CD14-positive monocyte (primary cell): ENCODE data around the gene NPR3. TPM values are rescaled to one million over a fixed set of nuclear protein-coding genes. Genes with fewer than 3 reads are reported as not detected.

Experiments used
- DNase-seq, 3 donors: peaks; one replicate each; pipeline ENCODE4 v3.0.0-alpha.2; 2011 to 2022
- H2AFZ ChIP-seq: 2 replicates; pipeline ENCODE4 v1.6.0; 2012; ENCODE audit warnings: mild to moderate bottlenecking, low read depth, low read length, inconsistent platforms; ENCODE audit not compliant: insufficient read depth, poor library complexity, severe bottlenecking
- H3K27ac ChIP-seq, 2 donors: 1 replicate in 1 of 2; 2 replicates in 1 of 2; pipeline ENCODE4 v1.5.1; 2012 to 2013; ENCODE audit warnings: low read length in 2 of 2, control low read depth in 1 of 2, inconsistent platforms in 1 of 2, low read depth in 1 of 2, mild to moderate bottlenecking in 1 of 2
- H3K27me3 ChIP-seq, 2 donors: one replicate each; pipeline versions ENCODE4 v1.6.0 to v1.6.1; 2011 to 2013; ENCODE audit warnings: low read length in 2 of 2; ENCODE audit not compliant: control insufficient read depth in 2 of 2, insufficient read depth in 2 of 2
- H3K36me3 ChIP-seq, 2 donors: replicated peaks in 1 of 2; 1 replicate in 1 of 2; 2 replicates in 1 of 2; pipeline versions ENCODE4 v1.5.1 to v1.6.1; 2012 to 2013; ENCODE audit warnings: low read length in 2 of 2, control low read depth in 1 of 2, inconsistent platforms in 1 of 2, mild to moderate bottlenecking in 1 of 2; ENCODE audit not compliant: insufficient read depth in 2 of 2, control insufficient read depth in 1 of 2
- H3K4me1 ChIP-seq, 2 donors: 1 replicate in 1 of 2; 2 replicates in 1 of 2; pipeline versions ENCODE4 v1.5.1 to v1.6.1; 2012 to 2013; ENCODE audit warnings: low read length in 2 of 2, control low read depth in 1 of 2, inconsistent platforms in 1 of 2, mild to moderate bottlenecking in 1 of 2, moderate library complexity in 1 of 2; ENCODE audit not compliant: insufficient read depth in 2 of 2, control insufficient read depth in 1 of 2
- H3K4me2 ChIP-seq: replicated peaks from 2 replicates; pipeline ENCODE3; 2012; ENCODE audit warnings: low read length, moderate library complexity, mild to moderate bottlenecking; ENCODE audit not compliant: poor library complexity, severe bottlenecking; ENCODE audit errors: extremely low read depth
- H3K4me3 ChIP-seq, 3 experiments: fragments of 200-600 bp in 1 of 3; sonication (generic) in 1 of 3; replicated peaks in 1 of 3; 1 replicate in 2 of 3; 2 replicates in 1 of 3; pipeline ENCODE4 v1.5.1; 2011 to 2013; ENCODE audit warnings: low read length in 3 of 3, mild to moderate bottlenecking in 3 of 3, control low read depth in 2 of 3, low read depth in 2 of 3, inconsistent platforms in 1 of 3, moderate library complexity in 1 of 3
- H3K79me2 ChIP-seq: 2 replicates; pipeline ENCODE4 v1.6.0; 2012; ENCODE audit warnings: mild to moderate bottlenecking, control low read depth, inconsistent platforms, low read length, moderate library complexity; ENCODE audit not compliant: insufficient read depth
- H3K9ac ChIP-seq: 2 replicates; pipeline ENCODE4 v1.6.0; 2017; ENCODE audit warnings: low read length, mild to moderate bottlenecking; ENCODE audit not compliant: insufficient read depth, poor library complexity, severe bottlenecking
- H3K9me3 ChIP-seq, 2 donors: replicated peaks in 1 of 2; 1 replicate in 1 of 2; 2 replicates in 1 of 2; pipeline versions ENCODE4 v1.5.1 to v1.6.1; 2012 to 2013; ENCODE audit warnings: low read length in 2 of 2, control low read depth in 1 of 2; ENCODE audit not compliant: control insufficient read depth in 1 of 2, insufficient read depth in 1 of 2
- H4K20me1 ChIP-seq: 2 replicates; pipeline ENCODE4 v1.6.0; 2012; ENCODE audit warnings: mild to moderate bottlenecking, low read length, control low read depth, moderate library complexity; ENCODE audit not compliant: insufficient read depth
- H3K27ac Mint-ChIP-seq, 7 donors: one replicate each; pipeline ENCODE4 v1.8.0; 2020; ENCODE audit warnings: mild to moderate bottlenecking in 7 of 7, mixed read lengths in 7 of 7, moderate library complexity in 6 of 7, inconsistent platforms in 2 of 7
- H3K27me3 Mint-ChIP-seq, 3 donors: one replicate each; pipeline ENCODE4 v1.8.0; 2021 to 2022; ENCODE audit warnings: low read depth in 3 of 3, mild to moderate bottlenecking in 3 of 3, mixed read lengths in 3 of 3, moderate library complexity in 3 of 3, inconsistent platforms in 1 of 3
- H3K36me3 Mint-ChIP-seq, 2 donors: one replicate each; pipeline ENCODE4 v1.8.0; 2020; ENCODE audit warnings: mixed read lengths in 2 of 2, inconsistent platforms in 1 of 2, mild to moderate bottlenecking in 1 of 2
- H3K4me1 Mint-ChIP-seq: one replicate; pipeline ENCODE4 v1.8.0; 2020; ENCODE audit warnings: mild to moderate bottlenecking, mixed read lengths
- H3K4me3 Mint-ChIP-seq, 2 donors: one replicate each; pipeline ENCODE4 v1.8.0; 2020; ENCODE audit warnings: mild to moderate bottlenecking in 2 of 2, mixed read lengths in 2 of 2, moderate library complexity in 1 of 2
- H3K9me3 Mint-ChIP-seq, 7 donors: one replicate each; pipeline ENCODE4 v1.8.0; 2020 to 2022; ENCODE audit warnings: mixed read lengths in 7 of 7, mild to moderate bottlenecking in 6 of 7, moderate library complexity in 6 of 7, inconsistent platforms in 2 of 7
- whole genome bisulfite sequencing: methylation state at CpG from one replicate; pipeline ENCODE4 v1.1.5; 2013; ENCODE audit warnings: missing lambda C conversion rate; ENCODE audit not compliant: insufficient coverage; 5-methylcytosine and 5-hydroxymethylcytosine counted together
- intact Hi-C, 2 donors: fragments of 100-400 bp; cut with micrococcal nuclease; formaldehyde crosslinking; loops; one replicate each; pipeline versions ENCODE4 v1.15.0 to v1.15.1; 2023
- polyA minus RNA-seq: library from RNA; depleted of rRNA, polyadenylated mRNA; stranded (reverse); fragments of >200 nt; gene quantifications from 2 replicates; pipeline ENCODE4 v1.2.3, GENCODE V29; 2012
- polyA plus RNA-seq, 3 donors: library from polyadenylated mRNA; depleted of rRNA in 1 of 3; unstranded in 2 of 3; stranded (reverse) in 1 of 3; fragments of 300-500 nt in 2 of 3; fragments of >200 nt in 1 of 3; fragmentation: Illumina TruSeq in 2 of 3; gene quantifications; 1 replicate in 2 of 3; 2 replicates in 1 of 3; pipeline ENCODE4 v1.2.3, GENCODE V29; 2012 to 2021
- total RNA-seq, 12 experiments: library from RNA in 1 of 12; stranded (reverse) in 1 of 12; fragments of 120-200 nt in 1 of 12; gene quantifications; one replicate each; pipeline ENCODE4 v1.2.4 and lab custom pipeline; 2013 to 2026; ENCODE audit warnings: mixed read lengths in 6 of 12, inconsistent platforms in 1 of 12
- TF ChIP-seq, protein P1 (sequence below): fragments of 200-600 bp; IDR thresholded peaks from one replicate; pipeline ENCODE4 v1.8.0; 2022; ENCODE audit warnings: antibody characterized with exemption, mild to moderate bottlenecking

NPR3 gene
- total RNA-seq (2013) = 0.75 TPM
- polyA plus RNA-seq (not detected), polyA minus RNA-seq (not detected in 2 replicates), total RNA-seq (lab: John Stamatoyannopoulos, UW) (0 to 4.2 (median 0.17) reads per million in 11 experiments)

GRCh38 chr5:32710550-32711361, at the start of gene NPR3:
Gene NPR3 (plus strand): TSS chr5:32711321. CDS start chr5:32711777, 456 bp downstream.
- TF ChIP-seq, protein P1, sequence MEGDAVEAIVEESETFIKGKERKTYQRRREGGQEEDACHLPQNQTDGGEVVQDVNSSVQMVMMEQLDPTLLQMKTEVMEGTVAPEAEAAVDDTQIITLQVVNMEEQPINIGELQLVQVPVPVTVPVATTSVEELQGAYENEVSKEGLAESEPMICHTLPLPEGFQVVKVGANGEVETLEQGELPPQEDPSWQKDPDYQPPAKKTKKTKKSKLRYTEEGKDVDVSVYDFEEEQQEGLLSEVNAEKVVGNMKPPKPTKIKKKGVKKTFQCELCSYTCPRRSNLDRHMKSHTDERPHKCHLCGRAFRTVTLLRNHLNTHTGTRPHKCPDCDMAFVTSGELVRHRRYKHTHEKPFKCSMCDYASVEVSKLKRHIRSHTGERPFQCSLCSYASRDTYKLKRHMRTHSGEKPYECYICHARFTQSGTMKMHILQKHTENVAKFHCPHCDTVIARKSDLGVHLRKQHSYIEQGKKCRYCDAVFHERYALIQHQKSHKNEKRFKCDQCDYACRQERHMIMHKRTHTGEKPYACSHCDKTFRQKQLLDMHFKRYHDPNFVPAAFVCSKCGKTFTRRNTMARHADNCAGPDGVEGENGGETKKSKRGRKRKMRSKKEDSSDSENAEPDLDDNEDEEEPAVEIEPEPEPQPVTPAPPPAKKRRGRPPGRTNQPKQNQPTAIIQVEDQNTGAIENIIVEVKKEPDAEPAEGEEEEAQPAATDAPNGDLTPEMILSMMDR = no peak
- peak within 1 kb of the TSS; percentile 87 to 90 for H3K4me3 Mint-ChIP-seq
- Histone ChIP-seq H4K20me1 (no peaks in the 10 kb centered on the region), H3K79me2 (no peaks in the 10 kb centered on the region), H3K27ac (no peak within 1 kb of the TSS), H3K36me3 (no peaks in the 10 kb centered on the region), H2AFZ (peak within 1 kb of the TSS; percentile 87), H3K4me2 (peak within 1 kb of the TSS; percentile 98), H3K9ac (peak within 1 kb of the TSS; percentile 8), H3K4me1 (peaks cover 50 to 61% of the 10 kb centered on the region in 2 donors), H3K9me3 (peaks cover 0 to 26% of the 10 kb centered on the region in 2 donors), H3K4me3 (peak within 1 kb of the TSS; percentile 49 to 91 (median 50)), H3K27me3 (peaks cover 33 to 82% of the 10 kb centered on the region in 2 donors)
- H3K4me1 Mint-ChIP-seq = peaks cover 62% of the 10 kb centered on the region
- peaks cover 71 to 80% (median 76%) of the 10 kb centered on the region in 3 donors for H3K27me3 Mint-ChIP-seq
- DNase-seq = no peak
- 0% methylated on average over 34 of the region's 55 CpGs for WGBS
- H3K27ac Mint-ChIP-seq = no peak within 1 kb of the TSS
- peaks cover 0 to 12% (median 3%) of the 10 kb centered on the region in 7 donors for H3K9me3 Mint-ChIP-seq
- intact Hi-C loops = no loop called here
- peaks cover 3 to 12% of the 10 kb centered on the region in 2 donors for H3K36me3 Mint-ChIP-seq

DNA sequence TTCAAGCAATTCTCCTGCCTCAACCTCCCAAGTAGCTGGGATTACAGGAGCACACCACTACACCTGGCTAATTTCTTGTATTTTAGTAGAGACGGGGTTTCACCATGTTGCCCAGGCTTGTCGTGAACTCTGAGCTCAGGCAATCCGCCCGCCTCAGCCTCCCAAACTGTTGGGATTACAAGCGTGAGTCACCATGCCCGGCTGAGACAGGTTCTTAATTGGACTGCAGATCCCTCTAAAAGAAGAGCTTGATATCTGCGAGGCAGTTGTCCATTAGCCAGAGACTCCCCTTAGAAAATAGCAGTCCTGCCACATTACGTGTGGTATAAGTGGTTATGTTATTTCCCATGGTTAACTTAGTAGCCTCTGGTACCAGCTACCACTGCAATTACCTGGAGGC, 46.6 kb upstream of the NPR3 start:
- Histone ChIP-seq H3K9ac (no peak overlapping the region), H4K20me1 (no peaks in the 10 kb centered on the region), H3K9me3 (peaks cover 10 to 27% of the 10 kb centered on the region in 2 donors), H3K4me3 (no peak overlapping the region), H3K36me3 (no peaks in the 10 kb centered on the region), H3K27me3 (no peaks in the 10 kb centered on the region), H3K4me2 (no peak overlapping the region), H2AFZ (no peak overlapping the region), H3K27ac (no peak overlapping the region), H3K79me2 (no peaks in the 10 kb centered on the region), H3K4me1 (no peaks in the 10 kb centered on the region)
- Mint-ChIP-seq H3K27me3 (peaks cover 0 to 1% (median 0%) of the 10 kb centered on the region in 3 donors), H3K36me3 (no peaks in the 10 kb centered on the region), H3K4me3 (no peak overlapping the region), H3K4me1 (no peaks in the 10 kb centered on the region), H3K9me3 (peaks cover 22 to 54% (median 34%) of the 10 kb centered on the region in 7 donors), H3K27ac (no peak overlapping the region)
- 94% methylated on average over 5 of the region's 8 CpGs for WGBS
- no peak for DNase-seq
- intact Hi-C loops = no loop called here
- TF ChIP-seq, protein P1 = no peak
